HepG2 (cell line): ENCODE data around the gene WSB1. TPM values are rescaled to one million over a fixed set of nuclear protein-coding genes. Genes with fewer than 3 reads are reported as not detected.
A peak's percentile ranks its signal among the peaks of the same experiment; 100 is the strongest.

ENCODE experiments used
- DR1 ChIP-seq: sonication (generic); formaldehyde crosslinking; IDR thresholded peaks from 2 replicates; pipeline ENCODE4 v1.8.0; 2021; ENCODE audit warnings: mild to moderate bottlenecking, missing genetic modification reagents, inconsistent platforms
- EP300 ChIP-seq, 3 experiments: sonication (generic) in 1 of 3; formaldehyde crosslinking in 1 of 3; IDR thresholded peaks; 2 replicates each; pipeline versions ENCODE4 v1.5.1 to v1.6.1; 2011 to 2020; ENCODE audit warnings: low read depth in 2 of 3, low read length in 2 of 3, borderline replicate concordance in 1 of 3, improper control_type of control experiment in 1 of 3, mild to moderate bottlenecking in 1 of 3, missing genetic modification reagents in 1 of 3, moderate library complexity in 1 of 3
- GTF3A ChIP-seq: sonication (generic); formaldehyde crosslinking; conservative IDR thresholded peaks from 2 replicates; pipeline ENCODE4 v1.4.0; 2020; ENCODE audit warnings: mild to moderate bottlenecking, missing genetic modification reagents
- MXI1 ChIP-seq: IDR thresholded peaks from 3 replicates; pipeline ENCODE4 v1.6.1; 2012; ENCODE audit warnings: low read depth, low read length, inconsistent platforms, borderline replicate concordance
- PHF8 ChIP-seq: sonication (generic); formaldehyde crosslinking; IDR thresholded peaks from 2 replicates; pipeline ENCODE4 v1.5.0; 2020; ENCODE audit warnings: missing genetic modification reagents
- PRMT3 ChIP-seq: sonication (generic); formaldehyde crosslinking; IDR thresholded peaks from 2 replicates; pipeline ENCODE4 v1.8.1; 2022; ENCODE audit warnings: low read depth, mild to moderate bottlenecking, moderate library complexity, missing genetic modification reagents, borderline replicate concordance
- RORA ChIP-seq: sonication (generic); formaldehyde crosslinking; IDR thresholded peaks from 2 replicates; pipeline ENCODE4 v1.5.0; 2020; ENCODE audit warnings: mild to moderate bottlenecking, missing genetic modification reagents, moderate library complexity
- SALL2 ChIP-seq: sonication (generic); formaldehyde crosslinking; IDR thresholded peaks from 2 replicates; pipeline ENCODE4 v1.8.1; 2023; ENCODE audit warnings: mild to moderate bottlenecking, missing genetic modification reagents, inconsistent platforms
- SATB2 ChIP-seq: sonication (generic); formaldehyde crosslinking; IDR thresholded peaks from 2 replicates; pipeline ENCODE4 v1.5.0; 2020; ENCODE audit warnings: missing genetic modification reagents
- SSRP1 ChIP-seq: IDR thresholded peaks from 2 replicates; pipeline ENCODE4 v1.6.1; 2016; ENCODE audit warnings: control low read depth
- TCF7 ChIP-seq: sonication (generic); IDR thresholded peaks from 2 replicates; pipeline ENCODE4 v1.6.1; 2016; ENCODE audit warnings: antibody characterized with exemption, low read depth
- TEAD3 ChIP-seq: optimal IDR thresholded peaks from 2 replicates; pipeline ENCODE3; 2016; ENCODE audit warnings: borderline replicate concordance
- ZBTB8A ChIP-seq: sonication (generic); formaldehyde crosslinking; IDR thresholded peaks from 2 replicates; pipeline ENCODE4 v1.4.0; 2020; ENCODE audit warnings: mild to moderate bottlenecking, low read depth, missing genetic modification reagents, borderline replicate concordance
- ZFP90 ChIP-seq: sonication (generic); formaldehyde crosslinking; IDR thresholded peaks from 2 replicates; pipeline ENCODE4 v1.8.0; 2022; ENCODE audit warnings: missing genetic modification reagents, mild to moderate bottlenecking, inconsistent platforms, borderline replicate concordance
- ZMAT3 ChIP-seq: sonication (generic); formaldehyde crosslinking; conservative IDR thresholded peaks from 2 replicates; pipeline ENCODE4 v1.7.0; 2021; ENCODE audit warnings: missing genetic modification reagents
- ZNF441 ChIP-seq: sonication (generic); formaldehyde crosslinking; IDR thresholded peaks from 2 replicates; pipeline ENCODE4 v1.7.0; 2021; ENCODE audit warnings: missing genetic modification reagents, borderline replicate concordance
- ZNF557 ChIP-seq: sonication (generic); formaldehyde crosslinking; IDR thresholded peaks from 2 replicates; pipeline ENCODE4 v1.4.0; 2020; ENCODE audit warnings: missing genetic modification reagents
- ZNF660 ChIP-seq: sonication (generic); formaldehyde crosslinking; IDR thresholded peaks from 2 replicates; pipeline ENCODE4 v1.5.1; 2020; ENCODE audit warnings: mild to moderate bottlenecking, low read depth, missing genetic modification reagents, borderline replicate concordance
- ZNF83 ChIP-seq: sonication (generic); formaldehyde crosslinking; IDR thresholded peaks from 2 replicates; pipeline ENCODE4 v1.4.0; 2020; ENCODE audit warnings: missing genetic modification reagents, mild to moderate bottlenecking, borderline replicate concordance
- polyA plus RNA-seq, 8 experiments: library from polyadenylated mRNA; depleted of rRNA in 3 of 8; stranded (reverse) in 7 of 8; unstranded in 1 of 8; fragments of >200 nt; fragmentation: Illumina TruSeq in 4 of 8; extraction: Trizol in 4 of 8; gene quantifications; 2 replicates each; pipeline versions ENCODE4 v1.2.1 to v1.2.3, GENCODE V29; 2011 to 2016; ENCODE audit warnings: low read depth in 4 of 8, missing spikeins in 1 of 8, mixed read lengths in 1 of 8; ENCODE audit not compliant: insufficient read depth in 1 of 8
- total RNA-seq, 5 experiments: library from RNA; depleted of rRNA; stranded (reverse); fragments of >200 nt; fragmentation: Illumina TruSeq; extraction: Trizol; gene quantifications; 2 replicates each; pipeline ENCODE4 v1.2.3, GENCODE V29; 2016; ENCODE audit warnings: low read depth in 1 of 5
- TF ChIP-seq, protein P1 (sequence below): sonication (generic); formaldehyde crosslinking; IDR thresholded peaks from 2 replicates; pipeline ENCODE4 v1.5.0; 2020; ENCODE audit warnings: missing genetic modification reagents
- TF ChIP-seq, protein P2 (sequence below): IDR thresholded peaks from 2 replicates; pipeline ENCODE4 v1.6.1; 2016; ENCODE audit warnings: missing biosample characterization, missing genetic modification reagents, low read depth
- TF ChIP-seq, protein P3 (sequence below): sonication (generic); formaldehyde crosslinking; conservative IDR thresholded peaks from 2 replicates; pipeline ENCODE4 v1.8.0; 2022; ENCODE audit warnings: low read depth, missing genetic modification reagents
- TF ChIP-seq, protein P4 (sequence below): sonication (generic); formaldehyde crosslinking; IDR thresholded peaks from 2 replicates; pipeline ENCODE4 v1.4.0; 2020; ENCODE audit warnings: mild to moderate bottlenecking, missing genetic modification reagents

Gene WSB1
- total and polyA plus RNA-seq, 2 of the 13 experiments (the other 11 are each of a cell fraction or from before 2014, with no cell fraction given) = 81.3 to 294 TPM

DNA sequence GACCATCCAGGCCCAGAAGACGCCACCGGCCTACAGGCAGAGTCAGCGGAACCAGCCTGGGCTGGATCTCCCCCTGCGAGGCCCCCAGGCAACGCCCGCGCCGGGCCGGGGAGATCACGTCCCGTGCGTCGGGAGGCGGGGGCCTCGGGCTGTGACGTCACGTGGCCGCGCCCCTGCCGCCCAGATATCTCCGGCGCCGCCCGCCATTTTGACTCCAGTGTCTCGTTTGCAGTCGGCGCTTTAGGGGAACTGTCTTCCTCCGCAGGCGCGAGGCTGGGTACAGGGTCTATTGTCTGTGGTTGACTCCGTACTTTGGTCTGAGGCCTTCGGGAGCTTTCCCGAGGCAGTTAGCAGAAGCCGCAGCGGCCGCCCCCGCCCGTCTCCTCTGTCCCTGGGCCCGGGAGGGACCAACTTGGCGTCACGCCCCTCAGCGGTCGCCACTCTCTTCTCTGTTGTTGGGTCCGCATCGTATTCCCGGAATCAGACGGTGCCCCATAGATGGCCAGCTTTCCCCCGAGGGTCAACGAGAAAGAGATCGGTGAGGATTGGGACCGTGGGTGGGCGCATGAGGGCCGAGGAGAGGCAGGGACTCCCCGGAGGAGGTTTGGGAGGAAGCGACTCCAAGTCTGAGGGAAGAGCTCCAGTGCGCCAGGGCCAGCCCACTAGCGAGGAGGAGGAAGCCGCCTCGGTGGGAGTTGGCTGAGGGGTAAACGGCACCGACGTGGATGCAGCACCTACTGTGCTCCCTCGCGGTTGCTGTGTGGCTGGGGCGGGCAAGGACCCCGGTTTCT, at the start of gene WSB1 (continued):
- TF ChIP-seq, protein P1, sequence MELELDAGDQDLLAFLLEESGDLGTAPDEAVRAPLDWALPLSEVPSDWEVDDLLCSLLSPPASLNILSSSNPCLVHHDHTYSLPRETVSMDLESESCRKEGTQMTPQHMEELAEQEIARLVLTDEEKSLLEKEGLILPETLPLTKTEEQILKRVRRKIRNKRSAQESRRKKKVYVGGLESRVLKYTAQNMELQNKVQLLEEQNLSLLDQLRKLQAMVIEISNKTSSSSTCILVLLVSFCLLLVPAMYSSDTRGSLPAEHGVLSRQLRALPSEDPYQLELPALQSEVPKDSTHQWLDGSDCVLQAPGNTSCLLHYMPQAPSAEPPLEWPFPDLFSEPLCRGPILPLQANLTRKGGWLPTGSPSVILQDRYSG = no peak
- TF ChIP-seq ZNF441 (0 out of 2 replicates have a peak, but pooled peaks have one; percentile 44), EP300 (IDR thresholded peaks at IDR 0.05; ENCODE audit: low read depth in 2 of 2, low read length in 2 of 2) (no peak; a peak in 1 of 4 replicates), EP300 (CRISPR knock-in tag; IDR thresholded peaks at IDR 0.05; ENCODE audit: borderline replicate concordance) (0 out of 2 replicates have a peak, but pooled peaks have one; percentile 51), PRMT3 (CRISPR knock-in tag) (no peak), SALL2 (0 out of 2 replicates have a peak, but pooled peaks have one; percentile 76), ZMAT3 (CRISPR knock-in tag) (peak; percentile 46; the same call in 1 of the 2 replicates), ZBTB8A (CRISPR knock-in tag) (no peak; the same call in 1 of the 2 replicates), SATB2 (CRISPR knock-in tag) (no peak), TEAD3 (CRISPR knock-in tag) (peak; percentile 62), RORA (CRISPR knock-in tag) (no peak), ZFP90 (peak; percentile 91), MXI1 (peak; percentile 77; the same call in 2 of the 3 replicates), PHF8 (peak; percentile 95), DR1 (CRISPR knock-in tag) (peak; percentile 100), GTF3A (no peak), TCF7 (no peak), ZNF660 (no peak), ZNF557 (0 out of 2 replicates have a peak, but pooled peaks have one; percentile 38), ZNF83 (CRISPR knock-in tag) (0 out of 2 replicates have a peak, but pooled peaks have one; percentile 21), SSRP1 (CRISPR knock-in tag) (no peak)
- TF ChIP-seq, protein P2, sequence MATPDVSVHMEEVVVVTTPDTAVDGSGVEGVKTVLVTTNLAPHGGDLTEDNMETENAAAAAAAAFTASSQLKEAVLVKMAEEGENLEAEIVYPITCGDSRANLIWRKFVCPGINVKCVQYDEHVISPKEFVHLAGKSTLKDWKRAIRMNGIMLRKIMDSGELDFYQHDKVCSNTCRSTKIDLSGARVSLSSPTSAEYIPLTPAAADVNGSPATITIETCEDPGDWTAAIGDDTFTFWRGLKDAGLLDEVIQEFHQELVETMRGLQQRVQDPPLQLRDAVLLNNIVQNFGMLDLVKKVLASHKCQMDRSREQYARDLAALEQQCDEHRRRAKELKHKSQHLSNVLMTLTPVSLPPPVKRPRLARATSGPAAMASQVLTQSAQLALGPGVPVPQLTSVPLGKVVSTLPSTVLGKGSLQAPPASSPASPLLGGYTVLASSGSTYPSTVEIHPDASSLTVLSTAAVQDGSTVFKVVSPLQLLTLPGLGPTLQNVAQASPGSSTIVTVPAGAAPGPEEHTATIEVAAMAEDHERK (CRISPR knock-in tag) = peak; percentile 92
- TF ChIP-seq, protein P3, sequence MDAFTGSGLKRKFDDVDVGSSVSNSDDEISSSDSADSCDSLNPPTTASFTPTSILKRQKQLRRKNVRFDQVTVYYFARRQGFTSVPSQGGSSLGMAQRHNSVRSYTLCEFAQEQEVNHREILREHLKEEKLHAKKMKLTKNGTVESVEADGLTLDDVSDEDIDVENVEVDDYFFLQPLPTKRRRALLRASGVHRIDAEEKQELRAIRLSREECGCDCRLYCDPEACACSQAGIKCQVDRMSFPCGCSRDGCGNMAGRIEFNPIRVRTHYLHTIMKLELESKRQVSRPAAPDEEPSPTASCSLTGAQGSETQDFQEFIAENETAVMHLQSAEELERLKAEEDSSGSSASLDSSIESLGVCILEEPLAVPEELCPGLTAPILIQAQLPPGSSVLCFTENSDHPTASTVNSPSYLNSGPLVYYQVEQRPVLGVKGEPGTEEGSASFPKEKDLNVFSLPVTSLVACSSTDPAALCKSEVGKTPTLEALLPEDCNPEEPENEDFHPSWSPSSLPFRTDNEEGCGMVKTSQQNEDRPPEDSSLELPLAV (CRISPR knock-in tag) = no peak
- TF ChIP-seq, protein P4, sequence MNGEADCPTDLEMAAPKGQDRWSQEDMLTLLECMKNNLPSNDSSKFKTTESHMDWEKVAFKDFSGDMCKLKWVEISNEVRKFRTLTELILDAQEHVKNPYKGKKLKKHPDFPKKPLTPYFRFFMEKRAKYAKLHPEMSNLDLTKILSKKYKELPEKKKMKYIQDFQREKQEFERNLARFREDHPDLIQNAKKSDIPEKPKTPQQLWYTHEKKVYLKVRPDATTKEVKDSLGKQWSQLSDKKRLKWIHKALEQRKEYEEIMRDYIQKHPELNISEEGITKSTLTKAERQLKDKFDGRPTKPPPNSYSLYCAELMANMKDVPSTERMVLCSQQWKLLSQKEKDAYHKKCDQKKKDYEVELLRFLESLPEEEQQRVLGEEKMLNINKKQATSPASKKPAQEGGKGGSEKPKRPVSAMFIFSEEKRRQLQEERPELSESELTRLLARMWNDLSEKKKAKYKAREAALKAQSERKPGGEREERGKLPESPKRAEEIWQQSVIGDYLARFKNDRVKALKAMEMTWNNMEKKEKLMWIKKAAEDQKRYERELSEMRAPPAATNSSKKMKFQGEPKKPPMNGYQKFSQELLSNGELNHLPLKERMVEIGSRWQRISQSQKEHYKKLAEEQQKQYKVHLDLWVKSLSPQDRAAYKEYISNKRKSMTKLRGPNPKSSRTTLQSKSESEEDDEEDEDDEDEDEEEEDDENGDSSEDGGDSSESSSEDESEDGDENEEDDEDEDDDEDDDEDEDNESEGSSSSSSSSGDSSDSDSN (CRISPR knock-in tag) = peak; percentile 95
